Activated T-cell treated with anti-CD3 and anti-CD28 coated beads, Interleukin-2, amount 50 U/mL, for 4 hours (primary cell): Measurements from ENCODE around the gene CD82. TPM values are rescaled to one million over a fixed set of nuclear protein-coding genes. Genes with fewer than 3 reads are reported as not detected.

Source experiments
- ATAC-seq, 2 donors: fragments of 200-7000 bp; cut with Tn5 transposase; one replicate each; pipeline ENCODE4 v1.10.0; 2021
- DNase-seq: peaks from one replicate; pipeline ENCODE4 v3.0.0-alpha.2; 2020
- H3K27me3 Mint-ChIP-seq: one replicate; pipeline ENCODE4 v1.8.0; 2021; ENCODE audit warnings: low read depth, mixed read lengths
- H3K36me3 Mint-ChIP-seq: one replicate; pipeline ENCODE4 v1.8.0; 2022; ENCODE audit warnings: mixed read lengths; ENCODE audit not compliant: insufficient read depth
- H3K4me1 Mint-ChIP-seq: one replicate; pipeline ENCODE4 v1.8.0; 2021; ENCODE audit warnings: low read depth, mixed read lengths
- H3K4me3 Mint-ChIP-seq: one replicate; pipeline ENCODE4 v1.8.0; 2021; ENCODE audit warnings: mild to moderate bottlenecking, moderate library complexity, mixed read lengths
- H3K9me3 Mint-ChIP-seq: one replicate; pipeline ENCODE4 v1.8.0; 2021; ENCODE audit warnings: mixed read lengths
- total RNA-seq, 3 donors: library from RNA; stranded (reverse); gene quantifications; one replicate each; pipeline ENCODE4 v1.2.1, GENCODE V29; 2021

Gene CD82
- total RNA-seq, 3 donors from 2014 or later: 364 to 594 (median 428) TPM

GRCh38 chr11:44528581-44528980 lies 36.9 kb upstream of the CD82 start:
- no peak overlapping the region for H3K4me3 Mint-ChIP-seq
- peaks cover 17% of the 10 kb centered on the region for H3K4me1 Mint-ChIP-seq
- no peak for ATAC-seq

GRCh38 chr11:44529895-44530412 lies 35.5 kb upstream of the CD82 start:
- H3K4me3 Mint-ChIP-seq: no peak overlapping the region
- no peaks in the 10 kb centered on the region for H3K27me3 Mint-ChIP-seq
- H3K36me3 Mint-ChIP-seq: no peaks in the 10 kb centered on the region
- peaks cover 16% of the 10 kb centered on the region for H3K4me1 Mint-ChIP-seq
- no peaks in the 10 kb centered on the region for H3K9me3 Mint-ChIP-seq
- DNase-seq (no peak), ATAC-seq (peak in 1 of 2 donors; percentile 10)

More at GRCh38 chr11:44528581-44528980, 36.9 kb upstream of the CD82 start:
- H3K27me3 Mint-ChIP-seq: no peaks in the 10 kb centered on the region
- no peaks in the 10 kb centered on the region for H3K36me3 Mint-ChIP-seq
- no peak for DNase-seq
- H3K9me3 Mint-ChIP-seq: no peaks in the 10 kb centered on the region

GRCh38 chr11:44530413-44531115 lies 34.9 kb upstream of the CD82 start:
- ATAC-seq (peak; percentile 81 to 86), DNase-seq (no peak)
- H3K4me3 Mint-ChIP-seq: no peak overlapping the region
- peaks cover 16% of the 10 kb centered on the region for H3K4me1 Mint-ChIP-seq
- no peaks in the 10 kb centered on the region for H3K9me3 Mint-ChIP-seq
- H3K27me3 Mint-ChIP-seq: no peaks in the 10 kb centered on the region
- H3K36me3 Mint-ChIP-seq: no peaks in the 10 kb centered on the region

GRCh38 chr11:44531116-44531504 lies 34.4 kb upstream of the CD82 start:
- Mint-ChIP-seq H3K9me3 (no peaks in the 10 kb centered on the region), H3K4me3 (no peak overlapping the region), H3K36me3 (no peaks in the 10 kb centered on the region), H3K4me1 (peaks cover 16% of the 10 kb centered on the region), H3K27me3 (no peaks in the 10 kb centered on the region)
- DNase-seq: no peak
- ATAC-seq: no peak

- no peaks in the 10 kb centered on the region for H3K9me3 Mint-ChIP-seq
- ATAC-seq (no peak), DNase-seq (no peak)
- H3K4me1 Mint-ChIP-seq: peaks cover 16% of the 10 kb centered on the region
- no peaks in the 10 kb centered on the region for H3K36me3 Mint-ChIP-seq
- no peaks in the 10 kb centered on the region for H3K27me3 Mint-ChIP-seq
- H3K4me3 Mint-ChIP-seq: no peak overlapping the region
Observed at GRCh38 chr11:44531636-44532035, 33.8 kb upstream of the CD82 start.

GRCh38 chr11:44532809-44533208 lies 32.7 kb upstream of the CD82 start:
- H3K9me3 Mint-ChIP-seq: no peaks in the 10 kb centered on the region
- ATAC-seq (no peak), DNase-seq (no peak)
- H3K27me3 Mint-ChIP-seq: no peaks in the 10 kb centered on the region
- no peak overlapping the region for H3K4me3 Mint-ChIP-seq
- H3K36me3 Mint-ChIP-seq: no peaks in the 10 kb centered on the region
- H3K4me1 Mint-ChIP-seq: peaks cover 16% of the 10 kb centered on the region

GRCh38 chr11:44533921-44534711 lies 31.3 kb upstream of the CD82 start:
- no peaks in the 10 kb centered on the region for H3K27me3 Mint-ChIP-seq
- no peak for DNase-seq
- ATAC-seq: no peak
- no peaks in the 10 kb centered on the region for H3K9me3 Mint-ChIP-seq
- no peak overlapping the region for H3K4me3 Mint-ChIP-seq
- H3K36me3 Mint-ChIP-seq: no peaks in the 10 kb centered on the region
- H3K4me1 Mint-ChIP-seq: peaks cover 16% of the 10 kb centered on the region

- no peaks in the 10 kb centered on the region for H3K27me3 Mint-ChIP-seq
- H3K4me1 Mint-ChIP-seq: peaks cover 10% of the 10 kb centered on the region
- H3K9me3 Mint-ChIP-seq: no peaks in the 10 kb centered on the region
- H3K36me3 Mint-ChIP-seq: no peaks in the 10 kb centered on the region
- no peak overlapping the region for H3K4me3 Mint-ChIP-seq
- DNase-seq (no peak), ATAC-seq (no peak)
Observed at GRCh38 chr11:44535191-44535980, 30.1 kb upstream of the CD82 start.

- Mint-ChIP-seq H3K4me3 (no peak overlapping the region), H3K27me3 (no peaks in the 10 kb centered on the region), H3K9me3 (no peaks in the 10 kb centered on the region), H3K36me3 (no peaks in the 10 kb centered on the region), H3K4me1 (no peaks in the 10 kb centered on the region)
- no peak for DNase-seq
- no peak for ATAC-seq
Observed at GRCh38 chr11:44536788-44537516, 28.5 kb upstream of the CD82 start.

GRCh38 chr11:44537679-44538078 lies 27.8 kb upstream of the CD82 start:
- Mint-ChIP-seq H3K36me3 (no peaks in the 10 kb centered on the region), H3K27me3 (no peaks in the 10 kb centered on the region), H3K9me3 (no peaks in the 10 kb centered on the region), H3K4me3 (no peak overlapping the region), H3K4me1 (no peaks in the 10 kb centered on the region)
- no peak for DNase-seq
- no peak for ATAC-seq

- Mint-ChIP-seq H3K36me3 (no peaks in the 10 kb centered on the region), H3K4me3 (no peak overlapping the region), H3K9me3 (no peaks in the 10 kb centered on the region), H3K27me3 (no peaks in the 10 kb centered on the region), H3K4me1 (no peaks in the 10 kb centered on the region)
- ATAC-seq: peak; percentile 88 to 91
- peak; percentile 66 for DNase-seq
Observed at GRCh38 chr11:44538375-44539054, 26.9 kb upstream of the CD82 start.

- no peak for ATAC-seq
- H3K27me3 Mint-ChIP-seq: no peaks in the 10 kb centered on the region
- no peaks in the 10 kb centered on the region for H3K9me3 Mint-ChIP-seq
- H3K4me3 Mint-ChIP-seq: no peak overlapping the region
- H3K4me1 Mint-ChIP-seq: no peaks in the 10 kb centered on the region
- DNase-seq: no peak
- no peaks in the 10 kb centered on the region for H3K36me3 Mint-ChIP-seq
Observed at GRCh38 chr11:44539971-44540370, 25.5 kb upstream of the CD82 start.

- DNase-seq (no peak), ATAC-seq (no peak)
- H3K36me3 Mint-ChIP-seq: no peaks in the 10 kb centered on the region
- no peaks in the 10 kb centered on the region for H3K27me3 Mint-ChIP-seq
- no peaks in the 10 kb centered on the region for H3K9me3 Mint-ChIP-seq
- no peak overlapping the region for H3K4me3 Mint-ChIP-seq
- H3K4me1 Mint-ChIP-seq: no peaks in the 10 kb centered on the region
Observed at GRCh38 chr11:44540667-44541066, 24.8 kb upstream of the CD82 start.
